Keratinocyte (primary cell): ENCODE data around the gene TIMMDC1.

ENCODE experiments used
- EZH2 ChIP-seq: IDR thresholded peaks from one replicate; pipeline ENCODE4 v1.6.1; 2012; ENCODE audit warnings: inconsistent platforms, mild to moderate bottlenecking, low read length, moderate library complexity
- TF ChIP-seq, protein P1 (sequence below), 3 experiments: IDR thresholded peaks in 1 of 3; conservative IDR thresholded peaks in 1 of 3; optimal IDR thresholded peaks in 1 of 3; 2 replicates in 2 of 3; 3 replicates in 1 of 3; pipeline versions ENCODE3 to v1.5.1; 2011; ENCODE audit warnings: low read length in 3 of 3, mild to moderate bottlenecking in 3 of 3, moderate library complexity in 2 of 3, control low read depth in 1 of 3, inconsistent platforms in 1 of 3; ENCODE audit not compliant: insufficient read depth in 2 of 3; ENCODE audit errors: extremely low read depth in 1 of 3

GRCh38 chr3:119497820-119498185, 544 bp upstream of the TIMMDC1 start:
- TF ChIP-seq, protein P1, sequence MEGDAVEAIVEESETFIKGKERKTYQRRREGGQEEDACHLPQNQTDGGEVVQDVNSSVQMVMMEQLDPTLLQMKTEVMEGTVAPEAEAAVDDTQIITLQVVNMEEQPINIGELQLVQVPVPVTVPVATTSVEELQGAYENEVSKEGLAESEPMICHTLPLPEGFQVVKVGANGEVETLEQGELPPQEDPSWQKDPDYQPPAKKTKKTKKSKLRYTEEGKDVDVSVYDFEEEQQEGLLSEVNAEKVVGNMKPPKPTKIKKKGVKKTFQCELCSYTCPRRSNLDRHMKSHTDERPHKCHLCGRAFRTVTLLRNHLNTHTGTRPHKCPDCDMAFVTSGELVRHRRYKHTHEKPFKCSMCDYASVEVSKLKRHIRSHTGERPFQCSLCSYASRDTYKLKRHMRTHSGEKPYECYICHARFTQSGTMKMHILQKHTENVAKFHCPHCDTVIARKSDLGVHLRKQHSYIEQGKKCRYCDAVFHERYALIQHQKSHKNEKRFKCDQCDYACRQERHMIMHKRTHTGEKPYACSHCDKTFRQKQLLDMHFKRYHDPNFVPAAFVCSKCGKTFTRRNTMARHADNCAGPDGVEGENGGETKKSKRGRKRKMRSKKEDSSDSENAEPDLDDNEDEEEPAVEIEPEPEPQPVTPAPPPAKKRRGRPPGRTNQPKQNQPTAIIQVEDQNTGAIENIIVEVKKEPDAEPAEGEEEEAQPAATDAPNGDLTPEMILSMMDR (optimal IDR thresholded peaks at IDR 0.05 in 1 of 3, IDR thresholded peaks at IDR 0.05 in 1 of 3, conservative IDR thresholded peaks at IDR 0.05 in 1 of 3; ENCODE audit: extremely low read depth in 1 of 3, insufficient read depth in 2 of 3, low read length in 3 of 3), result no peak
- no peak for TF ChIP-seq EZH2
